ENCODE results near the gene RBMS1. TPM values are rescaled to one million over a fixed set of nuclear protein-coding genes. Genes with fewer than 3 reads are reported as not detected.

The RBMS1 gene
- total RNA-seq, 1 donor from 2014 or later = 73.7 TPM

- no peak for DNase-seq (ENCODE audit: extremely low spot score, unreplicated experiment)
- H3K27me3 Mint-ChIP-seq = no peaks in the 10 kb centered on the region
- H3K4me3 Mint-ChIP-seq = no peak overlapping the region
- TF ChIP-seq CTCF (conservative IDR thresholded peaks at IDR 0.05) = no peak
- H3K9me3 Mint-ChIP-seq = no peaks in the 10 kb centered on the region
- peak overlapping the region; percentile 21 for H3K27ac Mint-ChIP-seq
- H3K36me3 Mint-ChIP-seq = peaks cover 56% of the 10 kb centered on the region
- peaks cover 15% of the 10 kb centered on the region for H3K4me1 Mint-ChIP-seq (ENCODE audit: unreplicated experiment)
Observed at GRCh38 chr2:160293391-160294091, 200.1 kb downstream of the RBMS1 start.

GRCh38 chr2:160292225-160292624 lies 201.4 kb downstream of the RBMS1 start:
- H3K36me3 Mint-ChIP-seq = peaks cover 47% of the 10 kb centered on the region
- H3K27ac Mint-ChIP-seq = peak overlapping the region; percentile 35
- H3K4me1 Mint-ChIP-seq (ENCODE audit: unreplicated experiment) = peaks cover 15% of the 10 kb centered on the region
- H3K27me3 Mint-ChIP-seq = no peaks in the 10 kb centered on the region
- no peak for DNase-seq (ENCODE audit: extremely low spot score, unreplicated experiment)
- no peak overlapping the region for H3K4me3 Mint-ChIP-seq
- no peak for TF ChIP-seq CTCF (conservative IDR thresholded peaks at IDR 0.05)
- H3K9me3 Mint-ChIP-seq = no peaks in the 10 kb centered on the region

DNA sequence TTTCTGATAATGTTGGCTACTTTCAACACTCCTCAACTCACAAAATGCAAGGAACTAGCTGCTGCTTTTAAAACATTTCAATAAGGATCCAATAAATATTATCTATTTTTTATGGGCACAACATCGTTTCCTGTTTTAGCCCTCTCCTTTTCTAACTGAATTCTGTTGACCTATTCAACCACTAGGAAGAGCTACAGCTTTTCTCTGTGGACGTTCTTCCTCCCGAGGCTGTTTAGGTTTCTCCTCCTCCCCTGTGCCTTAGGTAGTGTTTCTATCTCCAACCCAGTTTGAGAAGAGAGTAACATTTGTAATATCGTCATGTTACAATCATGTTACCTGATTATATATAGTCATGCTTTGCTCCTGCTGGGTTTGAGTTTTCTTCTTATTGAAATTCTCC lies 202.2 kb downstream of the RBMS1 start:
- peaks cover 14% of the 10 kb centered on the region for H3K4me1 Mint-ChIP-seq (ENCODE audit: unreplicated experiment)
- peak overlapping the region; percentile 7 for H3K27ac Mint-ChIP-seq
- H3K4me3 Mint-ChIP-seq = no peak overlapping the region
- no peaks in the 10 kb centered on the region for H3K27me3 Mint-ChIP-seq
- DNase-seq (ENCODE audit: extremely low spot score, unreplicated experiment) = no peak
- no peak for TF ChIP-seq CTCF (conservative IDR thresholded peaks at IDR 0.05)
- H3K9me3 Mint-ChIP-seq = no peaks in the 10 kb centered on the region
- peaks cover 50% of the 10 kb centered on the region for H3K36me3 Mint-ChIP-seq

- Mint-ChIP-seq H3K9me3 (no peaks in the 10 kb centered on the region), H3K27ac (peak overlapping the region; percentile 27), H3K36me3 (peaks cover 42% of the 10 kb centered on the region), H3K27me3 (no peaks in the 10 kb centered on the region), H3K4me3 (no peak overlapping the region), H3K4me1 (ENCODE audit: unreplicated experiment) (peaks cover 11% of the 10 kb centered on the region)
- no peak for DNase-seq (ENCODE audit: extremely low spot score, unreplicated experiment)
- TF ChIP-seq CTCF (conservative IDR thresholded peaks at IDR 0.05) = no peak
Observed at GRCh38 chr2:160290598-160290997, 203.0 kb downstream of the RBMS1 start.

DNA sequence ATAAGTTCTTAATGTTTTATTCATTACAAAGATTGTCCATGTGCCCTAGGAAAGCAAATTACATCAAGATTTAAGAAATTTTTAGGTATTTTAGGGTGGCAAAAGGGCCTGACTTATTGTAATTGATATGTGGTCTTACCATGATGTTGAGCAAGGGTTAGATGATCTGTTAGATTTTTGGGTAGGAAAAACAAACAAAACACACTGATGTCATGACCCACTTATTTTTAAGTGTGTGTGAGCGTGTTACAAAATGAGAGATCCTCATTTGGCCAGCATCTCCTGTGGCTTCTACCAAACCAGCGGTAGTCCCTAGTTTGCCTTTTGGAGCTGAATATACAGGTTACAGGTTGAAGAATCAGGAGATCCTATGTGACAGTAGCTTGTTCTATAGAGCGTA lies 203.8 kb downstream of the RBMS1 start:
- no peak for DNase-seq (ENCODE audit: extremely low spot score, unreplicated experiment)
- no peak for TF ChIP-seq CTCF (conservative IDR thresholded peaks at IDR 0.05)
- no peaks in the 10 kb centered on the region for H3K9me3 Mint-ChIP-seq
- H3K4me3 Mint-ChIP-seq = no peak overlapping the region
- peaks cover 11% of the 10 kb centered on the region for H3K4me1 Mint-ChIP-seq (ENCODE audit: unreplicated experiment)
- no peak overlapping the region for H3K27ac Mint-ChIP-seq
- H3K36me3 Mint-ChIP-seq = peaks cover 38% of the 10 kb centered on the region
- no peaks in the 10 kb centered on the region for H3K27me3 Mint-ChIP-seq

Measured in type B pancreatic cell (in vitro differentiated cells).